Epithelial cell of proximal tubule (primary cell): Measurements from ENCODE around the gene FAM120B. TPM values are rescaled to one million over a fixed set of nuclear protein-coding genes. Genes with fewer than 3 reads are reported as not detected.

Experiments
- DNase-seq: peaks from one replicate; pipeline ENCODE4 v3.0.0-alpha.2; 2011; ENCODE audit warnings: low read depth
- H3K4me3 ChIP-seq: 2 replicates; pipeline ENCODE4 v1.5.1; 2011; ENCODE audit warnings: low read depth, mild to moderate bottlenecking, low read length
- CTCF ChIP-seq: conservative IDR thresholded peaks from 2 replicates; pipeline ENCODE4 v1.5.1; 2012; ENCODE audit warnings: low read depth, mild to moderate bottlenecking, low read length
- total RNA-seq: library from RNA; depleted of rRNA; stranded (reverse); fragments of >200 nt; gene quantifications from 2 replicates; pipeline ENCODE4 v1.2.3, GENCODE V29; 2015

FAM120B gene
- total RNA-seq, 1 donor from 2014 or later: 5.0 TPM

- no peak overlapping the region for H3K4me3 ChIP-seq
- no peak for TF ChIP-seq CTCF
- DNase-seq: no peak
Measured at GRCh38 chr6:170374571-170375444, 68.2 kb downstream of the FAM120B start.

- TF ChIP-seq CTCF: no peak
- no peak for DNase-seq
- no peak overlapping the region for H3K4me3 ChIP-seq
Measured at GRCh38 chr6:170375661-170376060, 69.1 kb downstream of the FAM120B start.

DNA sequence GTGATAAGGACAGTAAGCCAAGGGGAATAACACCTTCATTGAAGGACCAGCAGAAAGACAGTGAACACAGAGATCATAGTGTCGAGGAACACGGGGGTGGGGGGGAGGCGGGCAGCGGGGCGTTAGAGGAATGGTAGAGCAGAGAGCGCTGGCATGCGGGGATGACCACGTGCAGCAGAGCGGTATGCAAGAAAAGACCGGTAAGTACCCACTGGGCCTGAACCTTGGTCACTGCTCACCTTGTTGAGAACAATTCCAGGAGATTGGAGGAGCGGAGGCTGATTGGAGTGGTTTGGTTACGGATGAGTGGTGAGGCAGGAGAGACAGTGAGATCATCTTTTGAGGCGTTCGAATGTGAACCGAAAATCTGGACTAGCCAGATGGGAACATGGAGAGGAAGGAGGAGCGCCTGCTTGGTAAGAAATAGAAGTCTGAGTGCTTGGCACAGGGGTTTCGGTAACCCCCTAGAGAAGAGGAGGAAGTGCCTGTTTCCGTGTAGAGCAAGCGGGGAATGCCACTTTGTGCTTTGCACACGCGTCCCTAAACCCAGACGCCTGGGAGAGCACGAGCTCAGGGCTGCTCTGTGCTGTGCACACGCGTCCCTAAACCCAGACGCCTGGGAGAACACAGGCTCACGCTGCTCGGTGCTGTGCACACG is 70.0 kb downstream of the FAM120B start:
- no peak for TF ChIP-seq CTCF
- H3K4me3 ChIP-seq: no peak overlapping the region
- DNase-seq: no peak

DNA sequence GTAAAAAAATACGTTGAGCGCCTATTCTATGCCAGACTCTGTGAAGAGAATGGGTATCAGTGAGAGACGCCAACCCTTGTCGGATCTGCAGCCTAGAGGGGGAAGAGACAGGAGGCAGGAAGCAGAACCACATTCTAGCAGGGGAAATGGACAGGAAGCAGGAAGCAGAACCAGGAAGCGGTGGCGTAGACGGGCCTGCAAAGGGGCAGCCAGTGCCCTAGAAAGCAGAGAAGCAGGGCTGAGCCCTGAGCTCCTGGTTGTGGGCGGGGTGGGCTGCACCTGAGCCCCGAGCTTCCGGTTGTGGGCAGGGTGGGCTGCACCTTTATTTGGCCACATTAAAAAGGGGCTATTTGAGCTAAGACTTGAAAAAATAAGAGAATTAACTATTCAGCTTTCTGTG is 71.9 kb downstream of the FAM120B start:
- TF ChIP-seq CTCF: no peak
- DNase-seq: no peak

GRCh38 chr6:170381562-170381961 is 75.0 kb downstream of the FAM120B start:
- H3K4me3 ChIP-seq: no peak overlapping the region
- no peak for DNase-seq
- TF ChIP-seq CTCF: no peak

More for the DNA sequence above, 71.9 kb downstream of the FAM120B start:
- no peak overlapping the region for H3K4me3 ChIP-seq

DNA sequence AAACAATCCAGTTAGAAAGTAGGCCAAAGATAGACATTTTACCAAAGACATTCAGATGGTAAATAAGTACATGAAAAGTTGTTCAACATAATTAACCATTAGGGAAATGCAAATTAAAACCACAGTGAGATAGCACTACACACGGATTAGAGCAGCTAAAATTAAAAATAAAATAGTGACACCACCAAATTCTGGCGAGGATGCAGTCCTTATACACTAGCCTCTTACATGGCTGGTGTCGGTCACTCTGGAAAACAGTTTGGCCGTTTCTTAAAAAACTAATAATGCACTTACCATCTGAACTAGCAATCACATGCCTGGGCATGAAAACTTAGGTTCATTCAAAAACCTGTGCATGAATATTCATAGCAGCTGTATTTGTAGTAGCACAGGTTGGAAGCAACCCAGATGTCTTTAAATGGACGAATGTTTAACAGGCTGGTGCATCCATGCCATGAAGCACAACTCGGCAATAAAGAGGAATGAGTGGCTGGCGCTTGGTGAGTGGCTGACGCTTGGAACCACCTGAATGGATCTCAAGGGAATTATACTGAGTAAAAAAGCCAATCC is 77.0 kb downstream of the FAM120B start:
- H3K4me3 ChIP-seq: no peak overlapping the region
- no peak for TF ChIP-seq CTCF
- no peak for DNase-seq
